ENCODE data around the gene ECE2. TPM values are rescaled to one million over a fixed set of nuclear protein-coding genes. Genes with fewer than 3 reads are reported as not detected.
A peak's percentile ranks its signal among the peaks of the same experiment; 100 is the strongest.

Gene ECE2
- polyA plus RNA-seq, 1 of the 3 experiments (the other 2 are of a cell fraction): 0.03 TPM

DNA sequence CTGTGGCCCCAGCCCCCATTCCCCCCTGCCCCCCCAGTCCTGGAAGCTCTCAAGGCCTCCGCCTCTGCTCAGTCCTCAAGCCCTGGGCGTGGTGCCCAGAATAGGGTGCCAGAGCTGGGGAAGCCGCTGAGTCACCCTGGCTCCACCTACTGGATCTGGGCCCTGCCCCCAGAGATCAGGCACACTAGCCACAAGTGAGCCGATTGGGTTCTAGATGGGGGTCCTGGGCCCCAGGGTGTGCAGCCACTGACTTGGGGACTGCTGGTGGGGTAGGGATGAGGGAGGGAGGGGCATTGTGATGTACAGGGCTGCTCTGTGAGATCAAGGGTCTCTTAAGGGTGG, 44.3 kb downstream of the ECE2 start:
- H3K4me3 ChIP-seq (ENCODE audit: low read depth in 2 of 2, low read length in 1 of 2): no peak overlapping the region
- peaks cover 36% of the 10 kb centered on the region for H3F3A ChIP-seq (replicated peaks; ENCODE audit: insufficient read depth)
- H3K27me3 ChIP-seq (ENCODE audit: insufficient read depth): no peaks in the 10 kb centered on the region
- H3K79me2 ChIP-seq (ENCODE audit: insufficient read depth): peaks cover 96% of the 10 kb centered on the region
- no peaks in the 10 kb centered on the region for H3K9me3 ChIP-seq
- H2AFZ ChIP-seq (ENCODE audit: low read depth): no peak overlapping the region
- peaks cover 60 to 61% of the 10 kb centered on the region in 2 experiments for H3K36me3 ChIP-seq (replicated peaks in 1 of 2; ENCODE audit: control insufficient read depth in 1 of 2, insufficient read depth in 2 of 2, low read length in 1 of 2)
- peak; percentile 71 for DNase-seq
- peaks cover 80% of the 10 kb centered on the region for H4K20me1 ChIP-seq (ENCODE audit: insufficient read depth)
- H3K4me2 ChIP-seq: peak overlapping the region; percentile 81; the same call in 1 of the 2 replicates
- peak overlapping the region; percentile 52; the same call in 1 of the 2 replicates for H3K9ac ChIP-seq
- H3K9me2 ChIP-seq: no peaks in the 10 kb centered on the region
- H3K4me1 ChIP-seq (ENCODE audit: control insufficient read depth in 1 of 2, insufficient read depth in 2 of 2, low read depth in 1 of 2, low read length in 1 of 2): peaks cover 31 to 34% of the 10 kb centered on the region in 2 experiments; a peak in 3 of 4 replicates
- H3K27ac ChIP-seq (ENCODE audit: low read depth in 2 of 2, low read length in 1 of 2): peak overlapping the region; percentile 82 to 89; a peak in 3 of 4 replicates
- POLR2A ChIA-PET: interaction anchor here (1.0 kb wide), 2 partner anchors 9 to 15 kb away, joined by 3 read pairs; no protein-coding TSS in a partner anchor
- WGBS (ENCODE audit: low lambda C conversion rate): 9% methylated on average over 3 of the region's 4 CpGs
- CTCF ChIA-PET: interaction anchor here (0.7 to 1.4 kb wide), 2 partner anchors 17 to 71 kb away, joined by 3 read pairs; partner anchors contain the start of genes EEF1AKMT4 and FAM131A
- TF ChIP-seq JUND (IDR thresholded peaks at IDR 0.05) (peak; percentile 74), NFIC (IDR thresholded peaks at IDR 0.05; ENCODE audit: borderline replicate concordance) (peak; percentile 86), CHD2 (IDR thresholded peaks at IDR 0.05; ENCODE audit: low read length, partially characterized antibody) (peak; percentile 2), NRF1 (IDR thresholded peaks at IDR 0.05; ENCODE audit: low read depth, low read length) (no peak), SIN3A (IDR thresholded peaks at IDR 0.05; ENCODE audit: borderline replicate concordance, low read depth, low read length) (peak; percentile 30; the same call in 1 of the 2 replicates), FOSL2 (IDR thresholded peaks at IDR 0.05; ENCODE audit: borderline replicate concordance, low read depth) (peak; percentile 89), TCF12 (IDR thresholded peaks at IDR 0.05) (peak; percentile 52)
- TF ChIP-seq, protein P1, sequence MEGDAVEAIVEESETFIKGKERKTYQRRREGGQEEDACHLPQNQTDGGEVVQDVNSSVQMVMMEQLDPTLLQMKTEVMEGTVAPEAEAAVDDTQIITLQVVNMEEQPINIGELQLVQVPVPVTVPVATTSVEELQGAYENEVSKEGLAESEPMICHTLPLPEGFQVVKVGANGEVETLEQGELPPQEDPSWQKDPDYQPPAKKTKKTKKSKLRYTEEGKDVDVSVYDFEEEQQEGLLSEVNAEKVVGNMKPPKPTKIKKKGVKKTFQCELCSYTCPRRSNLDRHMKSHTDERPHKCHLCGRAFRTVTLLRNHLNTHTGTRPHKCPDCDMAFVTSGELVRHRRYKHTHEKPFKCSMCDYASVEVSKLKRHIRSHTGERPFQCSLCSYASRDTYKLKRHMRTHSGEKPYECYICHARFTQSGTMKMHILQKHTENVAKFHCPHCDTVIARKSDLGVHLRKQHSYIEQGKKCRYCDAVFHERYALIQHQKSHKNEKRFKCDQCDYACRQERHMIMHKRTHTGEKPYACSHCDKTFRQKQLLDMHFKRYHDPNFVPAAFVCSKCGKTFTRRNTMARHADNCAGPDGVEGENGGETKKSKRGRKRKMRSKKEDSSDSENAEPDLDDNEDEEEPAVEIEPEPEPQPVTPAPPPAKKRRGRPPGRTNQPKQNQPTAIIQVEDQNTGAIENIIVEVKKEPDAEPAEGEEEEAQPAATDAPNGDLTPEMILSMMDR (IDR thresholded peaks at IDR 0.05): no peak
- TF ChIP-seq, protein P2, sequence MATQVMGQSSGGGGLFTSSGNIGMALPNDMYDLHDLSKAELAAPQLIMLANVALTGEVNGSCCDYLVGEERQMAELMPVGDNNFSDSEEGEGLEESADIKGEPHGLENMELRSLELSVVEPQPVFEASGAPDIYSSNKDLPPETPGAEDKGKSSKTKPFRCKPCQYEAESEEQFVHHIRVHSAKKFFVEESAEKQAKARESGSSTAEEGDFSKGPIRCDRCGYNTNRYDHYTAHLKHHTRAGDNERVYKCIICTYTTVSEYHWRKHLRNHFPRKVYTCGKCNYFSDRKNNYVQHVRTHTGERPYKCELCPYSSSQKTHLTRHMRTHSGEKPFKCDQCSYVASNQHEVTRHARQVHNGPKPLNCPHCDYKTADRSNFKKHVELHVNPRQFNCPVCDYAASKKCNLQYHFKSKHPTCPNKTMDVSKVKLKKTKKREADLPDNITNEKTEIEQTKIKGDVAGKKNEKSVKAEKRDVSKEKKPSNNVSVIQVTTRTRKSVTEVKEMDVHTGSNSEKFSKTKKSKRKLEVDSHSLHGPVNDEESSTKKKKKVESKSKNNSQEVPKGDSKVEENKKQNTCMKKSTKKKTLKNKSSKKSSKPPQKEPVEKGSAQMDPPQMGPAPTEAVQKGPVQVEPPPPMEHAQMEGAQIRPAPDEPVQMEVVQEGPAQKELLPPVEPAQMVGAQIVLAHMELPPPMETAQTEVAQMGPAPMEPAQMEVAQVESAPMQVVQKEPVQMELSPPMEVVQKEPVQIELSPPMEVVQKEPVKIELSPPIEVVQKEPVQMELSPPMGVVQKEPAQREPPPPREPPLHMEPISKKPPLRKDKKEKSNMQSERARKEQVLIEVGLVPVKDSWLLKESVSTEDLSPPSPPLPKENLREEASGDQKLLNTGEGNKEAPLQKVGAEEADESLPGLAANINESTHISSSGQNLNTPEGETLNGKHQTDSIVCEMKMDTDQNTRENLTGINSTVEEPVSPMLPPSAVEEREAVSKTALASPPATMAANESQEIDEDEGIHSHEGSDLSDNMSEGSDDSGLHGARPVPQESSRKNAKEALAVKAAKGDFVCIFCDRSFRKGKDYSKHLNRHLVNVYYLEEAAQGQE (IDR thresholded peaks at IDR 0.05; ENCODE audit: low read depth, low read length): 0 out of 2 replicates have a peak, but pooled peaks have one; percentile 36

DNA sequence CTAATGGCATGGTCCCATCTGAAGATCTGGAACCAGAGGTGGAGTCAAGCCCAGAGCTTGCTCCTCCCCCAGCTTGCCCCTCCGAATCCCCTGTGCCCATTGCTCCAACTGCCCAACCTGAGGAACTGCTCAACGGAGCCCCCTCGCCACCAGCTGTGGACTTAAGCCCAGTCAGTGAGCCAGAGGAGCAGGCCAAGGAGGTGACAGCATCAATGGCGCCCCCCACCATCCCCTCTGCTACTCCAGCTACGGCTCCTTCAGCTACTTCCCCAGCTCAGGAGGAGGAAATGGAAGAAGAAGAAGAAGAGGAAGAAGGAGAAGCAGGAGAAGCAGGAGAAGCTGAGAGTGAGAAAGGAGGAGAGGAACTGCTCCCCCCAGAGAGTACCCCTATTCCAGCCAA, 45.8 kb downstream of the ECE2 start:
- Histone ChIP-seq H3K27ac (ENCODE audit: low read depth in 2 of 2, low read length in 1 of 2) (peak overlapping the region; percentile 2 to 5; a peak in 2 of 4 replicates), H3F3A (replicated peaks; ENCODE audit: insufficient read depth) (peaks cover 44% of the 10 kb centered on the region), H3K4me2 (no peak overlapping the region), H3K79me2 (ENCODE audit: insufficient read depth) (peaks cover 96% of the 10 kb centered on the region), H3K4me3 (ENCODE audit: low read depth in 2 of 2, low read length in 1 of 2) (no peak overlapping the region), H3K27me3 (ENCODE audit: insufficient read depth) (no peaks in the 10 kb centered on the region), H3K36me3 (replicated peaks in 1 of 2; ENCODE audit: control insufficient read depth in 1 of 2, insufficient read depth in 2 of 2, low read length in 1 of 2) (peaks cover 76 to 77% of the 10 kb centered on the region in 2 experiments), H4K20me1 (ENCODE audit: insufficient read depth) (peaks cover 85% of the 10 kb centered on the region), H3K9me2 (no peaks in the 10 kb centered on the region), H3K9ac (no peak overlapping the region), H3K9me3 (no peaks in the 10 kb centered on the region), H3K4me1 (ENCODE audit: control insufficient read depth in 1 of 2, insufficient read depth in 2 of 2, low read depth in 1 of 2, low read length in 1 of 2) (peaks cover 23 to 34% of the 10 kb centered on the region in 2 experiments; a peak in 3 of 4 replicates), H2AFZ (ENCODE audit: low read depth) (no peak overlapping the region)
- DNase-seq: peak; percentile 4
- ChIA-PET POLR2A (interaction anchor here (0.6 kb wide), 1 partner anchor 17 kb away, joined by 3 read pairs; no protein-coding TSS in a partner anchor), CTCF (interaction anchor here (1.1 to 1.8 kb wide), 3 partner anchors 13 to 50 kb away, joined by 4 read pairs; no protein-coding TSS in a partner anchor)
- 96% methylated on average over 5 of the region's 5 CpGs for WGBS (ENCODE audit: low lambda C conversion rate)
- no peak for TF ChIP-seq JUND (IDR thresholded peaks at IDR 0.05)

Data from SK-N-SH (cell line).